ENCODE results near the gene RNF5. TPM values are rescaled to one million over a fixed set of nuclear protein-coding genes. Genes with fewer than 3 reads are reported as not detected.
"Not testable (repeated sequence)": the region's sequence is repeated elsewhere in the genome, so short reads cannot be mapped to it uniquely, and the experiment has no call there.

RNF5 gene
- polyA plus RNA-seq, 1 experiment = 40.2 TPM

GRCh38 chr6:32183483-32184083, 5.4 kb downstream of the RNF5 start:
- CTCF ChIA-PET = no interaction called here
- POLR2A ChIA-PET = no interaction called here
- DNase-seq (ENCODE audit: low read depth) = no peak
- H3K4me3 ChIP-seq (ENCODE audit: low read depth, low read length) = no peak overlapping the region
- H3K36me3 ChIP-seq (ENCODE audit: control insufficient read depth, insufficient read depth, low read length) = peaks cover 18% of the 10 kb centered on the region
- H3K27me3 ChIP-seq (ENCODE audit: control insufficient read depth, insufficient read depth, low read length) = no peaks in the 10 kb centered on the region
- TF ChIP-seq CTCF (IDR thresholded peaks at IDR 0.05; ENCODE audit: insufficient read depth, low read depth, low read length) = no peak

- DNase-seq (ENCODE audit: low read depth) = no peak
- ChIA-PET CTCF (no interaction called here), POLR2A (no interaction called here)
- H3K27me3 ChIP-seq (ENCODE audit: control insufficient read depth, insufficient read depth, low read length) = no peaks in the 10 kb centered on the region
- TF ChIP-seq CTCF (IDR thresholded peaks at IDR 0.05; ENCODE audit: insufficient read depth, low read depth, low read length) = no peak
- H3K4me3 ChIP-seq (ENCODE audit: low read depth, low read length) = no peak within 1 kb of the TSS
- peaks cover 18% of the 10 kb centered on the region for H3K36me3 ChIP-seq (ENCODE audit: control insufficient read depth, insufficient read depth, low read length)
These were observed 6.0 kb downstream of the RNF5 start, which contains the start of gene AGER for GRCh38 chr6:32184084-32184640. Gene AGER (minus strand): TSS chr6:32184253. CDS start chr6:32184222, 31 bp downstream.

GRCh38 chr6:32185681-32186131, 7.5 kb downstream of the RNF5 start:
- H3K4me3 ChIP-seq (ENCODE audit: low read depth, low read length); POLR2A ChIA-PET; CTCF ChIA-PET; H3K27me3 ChIP-seq (ENCODE audit: control insufficient read depth, insufficient read depth, low read length): not testable (repeated sequence)
- peak; percentile 62 for DNase-seq (ENCODE audit: low read depth)
- peaks cover 16% of the 10 kb centered on the region for H3K36me3 ChIP-seq (ENCODE audit: control insufficient read depth, insufficient read depth, low read length)

GRCh38 chr6:32186151-32186840, 8.1 kb downstream of the RNF5 start:
- CTCF ChIA-PET; H3K4me3 ChIP-seq (ENCODE audit: low read depth, low read length); DNase-seq (ENCODE audit: low read depth); POLR2A ChIA-PET; H3K27me3 ChIP-seq (ENCODE audit: control insufficient read depth, insufficient read depth, low read length): not testable (repeated sequence)
- H3K36me3 ChIP-seq (ENCODE audit: control insufficient read depth, insufficient read depth, low read length) = peaks cover 11% of the 10 kb centered on the region

GRCh38 chr6:32187009-32187709, 9.0 kb downstream of the RNF5 start:
- no peak for DNase-seq (ENCODE audit: low read depth)
- Histone ChIP-seq H3K4me3 (ENCODE audit: low read depth, low read length) (no peak overlapping the region), H3K36me3 (ENCODE audit: control insufficient read depth, insufficient read depth, low read length) (peaks cover 10% of the 10 kb centered on the region), H3K27me3 (ENCODE audit: control insufficient read depth, insufficient read depth, low read length) (no peaks in the 10 kb centered on the region)
- ChIA-PET POLR2A (no interaction called here), CTCF (no interaction called here)
- no peak for TF ChIP-seq CTCF (IDR thresholded peaks at IDR 0.05; ENCODE audit: insufficient read depth, low read depth, low read length)

GRCh38 chr6:32187725-32188380, 9.6 kb downstream of the RNF5 start:
- POLR2A ChIA-PET = interaction anchor here (1.1 kb wide), 1 partner anchor 10 kb away, joined by 7 read pairs; no protein-coding TSS in a partner anchor
- H3K36me3 ChIP-seq (ENCODE audit: control insufficient read depth, insufficient read depth, low read length); H3K27me3 ChIP-seq (ENCODE audit: control insufficient read depth, insufficient read depth, low read length); DNase-seq (ENCODE audit: low read depth); CTCF ChIA-PET: not testable (repeated sequence)
- peak overlapping the region; percentile 74 for H3K4me3 ChIP-seq (ENCODE audit: low read depth, low read length)
